T-helper 1 cell treated with Interleukin-12 subunit alpha and Interleukin-12 subunit beta and Interleukin-4 antibody, amounts not matched to agents 30 ng/mL and 1 ng/mL, for 36 hours (primary cell): ENCODE results near the gene PROZ. TPM values are rescaled to one million over a fixed set of nuclear protein-coding genes. Genes with fewer than 3 reads are reported as not detected.

Experiments used
- intact Hi-C: fragments of 100-400 bp; cut with micrococcal nuclease; formaldehyde crosslinking; loops from one replicate; pipeline ENCODE4 v1.15.1; 2024
- total RNA-seq: library from RNA; stranded (reverse); gene quantifications from 2 replicates; pipeline ENCODE4 v1.2.3, GENCODE V29; 2022

Gene PROZ
- total RNA-seq, 1 donor from 2014 or later: not detected

- intact Hi-C loops: no loop called here
Observed at GRCh38 chr13:113171250-113172125, 13.0 kb downstream of the PROZ start.

GRCh38 chr13:113172419-113172926, 14.0 kb downstream of the PROZ start:
- intact Hi-C loops: no loop called here

- intact Hi-C loops: loop anchor here (1.0 to 2.0 kb wide), 3 partner anchors 10 to 32 kb away; partner anchors contain the start of gene PCID2
Observed at GRCh38 chr13:113176280-113176679, 17.8 kb downstream of the PROZ start.

GRCh38 chr13:113176822-113177221, 18.4 kb downstream of the PROZ start:
- intact Hi-C loops: loop anchor here (1.0 to 2.0 kb wide), 3 partner anchors 9 to 31 kb away; partner anchors contain the start of gene PCID2

- intact Hi-C loops: no loop called here
Observed at GRCh38 chr13:113178070-113178895, 19.8 kb downstream of the PROZ start.

DNA sequence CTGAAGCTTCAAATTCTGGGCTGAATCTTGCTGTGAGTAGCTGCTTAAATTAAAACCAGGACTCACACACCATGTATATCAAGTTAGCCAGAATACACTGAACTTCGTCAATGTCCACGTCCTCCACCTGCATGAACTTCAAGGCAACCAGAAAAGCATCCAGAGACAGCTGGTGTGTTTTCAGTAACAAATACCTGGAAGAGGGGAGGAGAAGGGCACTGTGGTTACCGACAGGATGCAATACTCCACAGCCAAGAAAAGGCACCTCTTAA, 20.4 kb downstream of the PROZ start:
- intact Hi-C loops: no loop called here

- intact Hi-C loops: no loop called here
Observed at GRCh38 chr13:113179374-113180230, 21.2 kb downstream of the PROZ start.

DNA sequence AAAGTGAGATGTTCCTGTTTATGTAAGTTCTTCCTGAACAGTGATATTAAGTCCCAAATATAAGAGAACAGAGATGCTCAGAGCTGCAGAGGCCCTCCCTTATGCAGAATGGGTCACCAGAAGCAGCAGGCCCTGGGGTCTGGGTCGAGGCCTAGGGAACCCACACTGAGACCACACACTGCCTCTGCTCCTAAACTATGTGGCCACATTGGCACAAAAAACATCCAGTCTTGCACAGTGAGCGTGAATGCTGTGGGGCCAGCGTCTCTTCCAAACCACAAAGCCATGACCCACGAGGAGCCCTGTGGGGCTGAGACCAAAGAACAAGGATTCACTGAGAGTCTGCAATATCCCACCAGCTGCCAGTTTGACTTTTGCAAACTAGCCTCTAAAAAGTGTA, 23.6 kb downstream of the PROZ start:
- intact Hi-C loops: no loop called here

DNA sequence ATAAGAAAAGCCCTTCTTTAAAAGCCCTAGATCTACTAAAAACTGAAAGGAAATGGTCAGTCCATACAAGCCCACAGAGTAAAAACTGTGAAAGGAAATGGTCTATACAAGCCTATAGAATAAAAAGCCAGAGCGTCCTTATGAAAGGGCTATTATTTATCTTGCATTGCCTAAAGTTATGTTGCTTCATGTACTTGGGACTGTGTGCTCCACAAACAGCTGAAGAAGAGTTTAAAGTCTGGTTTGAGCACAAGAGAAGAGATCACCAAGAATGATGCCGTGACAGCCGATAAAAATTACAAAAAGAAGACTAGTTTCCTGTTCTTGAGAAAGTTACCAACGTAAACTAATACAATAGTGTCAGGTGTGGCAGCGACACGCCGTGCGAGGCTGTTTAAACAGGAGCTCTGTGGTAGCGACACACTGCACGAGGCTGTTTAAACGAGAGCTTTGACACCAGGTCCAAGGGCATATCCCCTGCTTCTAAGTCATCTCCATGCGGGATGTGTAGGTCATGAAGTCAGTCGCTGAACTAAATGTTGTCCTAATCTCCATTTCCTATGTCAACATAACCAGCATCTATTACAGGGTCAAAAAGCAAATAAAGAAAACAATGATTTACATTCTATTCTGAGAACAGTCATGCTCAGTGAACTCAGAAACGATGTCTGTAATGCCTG, 25.1 kb downstream of the PROZ start:
- intact Hi-C loops: no loop called here

DNA sequence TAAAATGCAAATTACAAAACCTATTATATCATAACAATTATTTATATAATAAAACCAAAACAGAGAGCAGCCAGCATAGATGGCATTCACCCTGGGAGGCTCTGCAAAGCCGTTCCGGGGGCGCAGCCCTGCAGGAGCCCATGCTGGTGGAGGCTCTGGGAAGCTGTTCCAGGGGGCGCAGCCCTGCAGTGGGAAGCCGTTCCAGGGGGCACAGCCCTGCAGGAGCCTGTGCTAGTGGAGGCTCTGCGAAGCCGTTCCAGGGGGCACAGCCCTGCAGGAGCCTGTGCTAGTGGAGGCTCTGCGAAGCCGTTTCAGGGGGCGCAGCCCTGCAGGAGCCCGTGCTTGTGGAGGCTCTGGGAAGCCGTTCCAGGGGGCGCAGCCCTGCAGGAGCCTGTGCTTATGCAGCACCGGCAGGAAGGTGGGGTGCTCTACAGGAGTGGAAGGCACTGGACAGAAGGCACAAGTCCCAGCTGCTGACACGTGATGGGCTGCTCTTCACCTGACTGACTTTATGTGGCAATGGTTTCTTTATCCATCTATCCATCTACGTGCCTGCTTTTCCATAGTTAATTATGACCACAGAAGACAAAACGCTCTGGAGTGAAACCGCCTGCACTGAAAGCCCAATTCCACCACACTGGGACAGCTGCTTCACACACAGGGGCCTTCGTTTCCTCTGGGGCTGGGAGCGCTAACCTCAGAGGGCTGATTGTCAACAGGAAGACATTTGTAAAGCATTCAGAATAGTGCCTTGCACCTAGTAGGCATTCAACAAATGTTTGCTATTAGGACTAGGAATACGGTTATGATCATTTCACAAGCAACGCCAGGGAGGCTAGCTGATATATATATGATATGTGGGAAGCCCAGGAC, 26.4 kb downstream of the PROZ start:
- intact Hi-C loops: no loop called here

DNA sequence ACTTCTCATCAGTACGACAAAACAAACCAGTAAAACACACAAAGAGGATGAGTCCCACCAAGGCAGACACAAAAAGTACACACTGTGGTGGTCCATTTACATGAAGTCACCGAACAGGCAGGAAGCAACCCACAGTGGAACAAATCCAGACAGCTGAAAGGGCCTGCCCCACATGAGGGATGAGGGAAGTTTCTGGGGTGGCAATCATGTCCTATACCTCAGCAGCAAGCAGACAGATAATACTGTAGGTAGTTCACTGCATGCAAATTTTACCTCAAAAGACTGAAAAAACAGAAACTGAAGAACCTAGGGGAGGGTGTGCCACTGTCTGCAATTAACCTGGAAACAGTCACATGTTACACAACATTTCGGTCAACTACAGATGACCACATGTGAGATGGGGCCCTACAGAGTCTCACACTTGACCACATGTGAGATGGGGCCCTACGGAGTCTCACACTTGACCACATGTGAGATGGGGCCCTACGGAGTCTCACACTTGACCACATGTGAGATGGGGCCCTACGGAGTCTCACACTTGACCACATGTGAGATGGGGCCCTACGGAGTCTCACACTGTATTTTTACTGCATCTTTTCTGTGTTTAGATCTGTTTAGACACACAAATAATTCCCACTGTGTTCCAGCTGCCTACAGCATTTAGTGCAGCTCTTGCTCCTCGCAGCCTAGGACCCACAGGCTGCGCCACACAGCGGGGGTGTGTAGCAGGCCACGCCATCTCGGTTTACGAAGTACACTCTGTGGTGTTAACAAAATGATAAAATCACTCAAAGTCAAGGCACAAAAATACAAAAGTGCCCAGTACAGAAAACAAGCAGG, 27.8 kb downstream of the PROZ start:
- intact Hi-C loops: loop anchor here (1.0 kb wide), 1 partner anchor 10 kb away; no protein-coding TSS in a partner anchor

DNA sequence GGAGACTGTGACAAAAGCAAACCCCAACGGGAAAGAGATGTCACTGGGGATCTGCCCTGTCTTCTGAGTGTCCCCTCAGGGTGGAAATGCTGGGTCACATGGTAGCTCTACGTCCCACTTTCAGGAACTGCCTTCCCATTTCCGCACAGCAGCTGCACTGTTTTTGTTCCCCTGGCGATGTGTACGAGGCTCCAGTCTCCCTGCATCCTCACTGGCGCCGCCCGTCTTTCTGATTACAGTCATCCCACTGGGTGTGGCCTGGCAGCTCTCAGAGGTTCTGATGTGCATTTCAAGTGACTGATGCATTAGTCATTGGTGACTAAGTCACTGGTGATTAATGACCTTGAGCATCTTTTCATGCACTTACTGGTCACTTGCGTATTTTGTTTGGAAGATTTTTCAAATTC, 28.8 kb downstream of the PROZ start:
- intact Hi-C loops: no loop called here

GRCh38 chr13:113187883-113188665, 29.6 kb downstream of the PROZ start:
- intact Hi-C loops: no loop called here

- intact Hi-C loops: no loop called here
Observed at GRCh38 chr13:113190181-113190580, 31.7 kb downstream of the PROZ start.

DNA sequence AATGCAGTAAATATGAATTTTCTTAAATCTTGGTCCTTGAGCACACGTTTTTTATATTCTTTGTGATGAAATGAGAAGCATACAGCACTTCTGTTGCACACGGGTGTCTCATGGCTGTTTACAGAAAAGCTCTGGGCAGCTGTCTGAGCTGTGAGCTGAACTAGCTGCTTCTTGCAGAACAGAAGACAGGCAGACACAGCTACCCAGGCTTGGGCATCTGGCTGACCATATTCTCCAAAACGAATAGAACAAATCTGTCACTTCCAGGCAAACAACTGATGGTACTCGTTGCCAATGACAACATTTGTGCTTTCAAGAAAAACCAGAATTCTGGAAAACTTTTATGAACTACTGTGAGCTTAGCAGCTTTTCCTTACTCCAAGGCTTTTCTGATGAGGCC, 33.8 kb downstream of the PROZ start:
- intact Hi-C loops: no loop called here

- intact Hi-C loops: no loop called here
Observed at GRCh38 chr13:113192902-113193301, 34.5 kb downstream of the PROZ start.

- intact Hi-C loops: no loop called here
Observed at GRCh38 chr13:113195360-113195759, 36.9 kb downstream of the PROZ start.
